ENCODE results near the gene CC2D1A.
"Not testable (repeated sequence)": the region's sequence is repeated elsewhere in the genome, so short reads cannot be mapped to it uniquely, and the experiment has no call there.

The CC2D1A gene

DNA sequence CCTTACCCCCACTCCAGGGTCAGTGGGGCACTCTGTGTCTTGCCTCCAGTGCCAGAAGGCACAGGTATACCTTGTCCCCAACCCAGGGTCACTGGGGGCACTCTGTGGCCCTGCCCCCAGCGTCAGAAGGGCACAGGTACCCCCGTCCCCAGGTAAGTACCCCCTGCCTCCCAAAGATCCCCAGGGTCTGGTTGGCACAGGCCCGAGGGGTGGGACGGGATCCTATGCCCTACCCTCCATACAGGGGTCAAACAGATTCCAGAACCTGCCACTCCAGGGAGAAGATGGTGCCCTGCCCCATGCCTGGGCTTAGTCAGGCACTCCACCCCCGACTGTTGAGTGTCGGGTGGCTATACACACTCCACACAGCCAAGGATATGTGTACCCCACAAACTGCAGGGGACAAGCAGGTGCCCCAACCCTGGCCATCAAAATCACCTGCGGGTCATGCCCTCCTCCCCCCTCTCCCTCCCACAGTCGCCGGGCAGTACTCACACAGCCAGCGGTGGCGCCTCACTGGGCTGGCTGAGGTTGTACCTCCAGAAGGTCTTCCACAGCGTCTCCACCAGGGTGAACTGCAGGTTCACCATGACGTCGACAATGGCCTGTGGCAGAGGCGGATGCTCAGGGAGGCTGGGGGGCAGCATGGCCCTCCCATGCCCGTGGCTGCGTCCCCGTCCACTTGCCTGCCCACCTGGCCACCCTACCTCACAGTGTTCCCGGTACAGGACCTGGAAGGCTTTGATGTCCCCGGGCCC, 60.1 kb downstream of the CC2D1A start:
- Histone ChIP-seq H3K27ac (ENCODE audit: low read depth, low read length) (no peak overlapping the region), H3K9ac (ENCODE audit: low read length) (no peak overlapping the region), H3K36me3 (ENCODE audit: control insufficient read depth, insufficient read depth, low read length) (peaks cover 21% of the 10 kb centered on the region), H3K4me3 (ENCODE audit: low read length) (no peak overlapping the region), H3K27me3 (ENCODE audit: control insufficient read depth, insufficient read depth, low read length) (no peaks in the 10 kb centered on the region), H3K4me1 (ENCODE audit: control insufficient read depth, insufficient read depth, low read length) (no peaks in the 10 kb centered on the region)

DNA sequence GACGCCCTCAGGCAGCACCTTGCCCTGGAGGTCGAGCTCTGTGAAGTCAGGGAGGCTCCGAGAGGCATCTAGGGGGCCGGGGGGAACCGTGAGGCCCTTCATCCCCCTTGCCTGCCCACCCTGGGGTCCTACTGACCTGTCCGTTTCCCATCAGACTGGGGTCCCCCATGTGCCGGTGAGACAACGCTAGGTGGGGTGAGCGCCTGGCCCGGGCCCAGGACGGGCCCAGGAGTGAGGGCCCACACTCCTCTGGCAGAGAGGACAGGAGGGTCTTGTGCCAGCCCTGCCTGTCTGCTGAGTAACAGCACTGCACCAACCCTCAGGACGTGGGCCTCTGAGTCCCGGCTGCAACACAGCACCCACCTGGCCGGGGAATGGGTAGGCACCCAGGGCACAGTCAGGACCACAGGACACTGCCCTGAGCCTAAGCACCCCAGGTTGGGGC, 60.7 kb downstream of the CC2D1A start:
- Histone ChIP-seq H3K4me1 (ENCODE audit: control insufficient read depth, insufficient read depth, low read length) (no peaks in the 10 kb centered on the region), H3K27ac (ENCODE audit: low read depth, low read length) (no peak overlapping the region), H3K9ac (ENCODE audit: low read length) (no peak overlapping the region), H3K36me3 (ENCODE audit: control insufficient read depth, insufficient read depth, low read length) (peaks cover 21% of the 10 kb centered on the region), H3K27me3 (ENCODE audit: control insufficient read depth, insufficient read depth, low read length) (no peaks in the 10 kb centered on the region), H3K4me3 (ENCODE audit: low read length) (no peak overlapping the region)

DNA sequence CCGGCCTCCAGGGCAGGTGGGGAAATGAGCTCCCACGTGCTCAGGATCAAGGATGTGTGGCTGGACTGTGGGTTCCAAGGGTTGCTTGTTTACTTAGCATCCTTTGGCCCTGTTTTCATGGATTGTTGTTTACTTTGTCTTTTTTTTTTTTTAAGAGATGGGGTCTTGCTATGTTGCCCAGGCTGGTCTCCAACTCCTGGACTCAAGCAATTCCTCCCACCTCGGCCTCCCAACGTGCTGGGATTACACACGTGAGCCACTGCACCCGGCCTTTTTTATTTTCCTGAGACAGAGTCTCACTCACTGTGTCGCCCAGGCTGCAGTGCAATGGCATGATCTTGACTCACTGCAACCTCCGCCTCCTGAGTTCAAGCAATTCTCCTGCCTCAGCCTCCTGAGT, 61.2 kb downstream of the CC2D1A start:
- H3K36me3 ChIP-seq (ENCODE audit: control insufficient read depth, insufficient read depth, low read length): peaks cover 21% of the 10 kb centered on the region
- not testable (repeated sequence) for H3K27ac ChIP-seq (ENCODE audit: low read depth, low read length); H3K4me3 ChIP-seq (ENCODE audit: low read length); H3K27me3 ChIP-seq (ENCODE audit: control insufficient read depth, insufficient read depth, low read length); H3K9ac ChIP-seq (ENCODE audit: low read length); H3K4me1 ChIP-seq (ENCODE audit: control insufficient read depth, insufficient read depth, low read length)

DNA sequence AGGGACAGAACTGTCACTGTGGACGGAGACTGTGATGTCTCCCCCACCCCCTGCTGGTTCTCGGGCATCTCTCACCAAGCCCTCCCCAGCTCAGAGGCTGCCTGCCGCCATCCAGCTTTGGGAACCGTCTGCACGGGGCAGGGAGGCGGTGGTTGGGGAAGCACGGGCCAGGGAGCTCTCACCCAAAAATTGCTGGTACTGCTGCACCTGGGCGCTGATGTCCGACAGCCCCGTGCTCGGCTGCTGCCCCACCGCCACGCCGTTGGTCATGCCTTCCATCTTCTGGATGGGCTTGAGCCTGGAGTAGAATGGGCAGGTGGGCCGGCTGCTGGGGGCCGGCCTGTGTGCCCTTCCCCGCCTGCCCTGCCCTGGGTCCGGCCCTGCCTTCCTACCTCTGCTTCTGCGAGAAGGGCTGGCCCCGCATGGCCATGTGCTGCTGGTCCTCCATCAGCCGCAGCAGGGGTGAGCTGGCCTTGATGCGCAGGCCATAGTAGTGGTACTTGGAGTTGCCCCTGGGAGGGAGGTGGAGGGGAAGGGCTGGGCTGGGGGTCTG, 62.5 kb downstream of the CC2D1A start:
- no peak overlapping the region for H3K27ac ChIP-seq (ENCODE audit: low read depth, low read length)
- no peak overlapping the region for H3K9ac ChIP-seq (ENCODE audit: low read length)
- no peak overlapping the region for H3K4me3 ChIP-seq (ENCODE audit: low read length)
- no peaks in the 10 kb centered on the region for H3K4me1 ChIP-seq (ENCODE audit: control insufficient read depth, insufficient read depth, low read length)
- no peaks in the 10 kb centered on the region for H3K27me3 ChIP-seq (ENCODE audit: control insufficient read depth, insufficient read depth, low read length)
- peaks cover 24% of the 10 kb centered on the region for H3K36me3 ChIP-seq (ENCODE audit: control insufficient read depth, insufficient read depth, low read length)

DNA sequence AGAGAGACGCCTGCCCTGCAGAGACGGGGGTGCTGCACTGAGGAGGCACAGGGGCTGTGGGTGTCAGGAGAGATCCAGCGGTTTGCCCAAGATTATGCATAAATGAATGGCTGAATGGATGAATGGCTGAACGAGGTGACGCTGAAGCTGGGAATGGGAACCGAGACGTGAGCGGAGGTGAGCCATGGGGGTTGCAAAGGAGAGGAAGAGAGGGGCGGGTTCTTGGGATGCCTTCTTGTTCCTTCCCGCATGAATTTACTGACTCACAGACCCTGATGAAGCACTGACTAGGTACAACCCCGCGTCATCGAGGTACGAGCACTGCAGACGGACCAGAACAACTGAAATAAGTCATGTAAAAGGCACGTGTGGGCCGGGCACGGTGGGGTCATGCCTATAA, 63.0 kb downstream of the CC2D1A start:
- Histone ChIP-seq H3K27ac (ENCODE audit: low read depth, low read length) (no peak overlapping the region), H3K4me3 (ENCODE audit: low read length) (no peak overlapping the region), H3K36me3 (ENCODE audit: control insufficient read depth, insufficient read depth, low read length) (peaks cover 25% of the 10 kb centered on the region), H3K9ac (ENCODE audit: low read length) (no peak overlapping the region), H3K4me1 (ENCODE audit: control insufficient read depth, insufficient read depth, low read length) (no peaks in the 10 kb centered on the region), H3K27me3 (ENCODE audit: control insufficient read depth, insufficient read depth, low read length) (no peaks in the 10 kb centered on the region)

DNA sequence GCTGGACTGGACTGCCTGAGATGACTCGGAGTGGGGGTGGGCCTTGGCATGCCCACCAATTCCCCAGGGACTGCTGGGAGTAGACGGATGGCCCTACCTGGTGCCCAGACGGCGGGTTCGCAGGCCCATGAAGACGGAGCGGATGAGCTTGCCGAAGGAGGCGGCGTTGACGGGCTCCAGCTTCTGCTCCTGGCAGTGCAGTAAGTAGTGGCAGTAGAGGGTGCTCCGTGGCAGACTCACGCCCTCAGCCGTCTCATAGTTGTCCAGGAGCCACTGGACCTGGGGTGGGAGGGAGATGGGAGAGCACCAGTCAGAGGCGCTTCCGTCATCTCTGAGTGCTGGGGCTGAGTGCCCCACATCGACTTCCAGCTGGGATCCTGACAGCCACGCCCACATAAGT, 63.9 kb downstream of the CC2D1A start:
- Histone ChIP-seq H3K27ac (ENCODE audit: low read depth, low read length) (no peak overlapping the region), H3K4me1 (ENCODE audit: control insufficient read depth, insufficient read depth, low read length) (no peaks in the 10 kb centered on the region), H3K27me3 (ENCODE audit: control insufficient read depth, insufficient read depth, low read length) (no peaks in the 10 kb centered on the region), H3K36me3 (ENCODE audit: control insufficient read depth, insufficient read depth, low read length) (peaks cover 27% of the 10 kb centered on the region), H3K9ac (ENCODE audit: low read length) (no peak overlapping the region), H3K4me3 (ENCODE audit: low read length) (no peak overlapping the region)

DNA sequence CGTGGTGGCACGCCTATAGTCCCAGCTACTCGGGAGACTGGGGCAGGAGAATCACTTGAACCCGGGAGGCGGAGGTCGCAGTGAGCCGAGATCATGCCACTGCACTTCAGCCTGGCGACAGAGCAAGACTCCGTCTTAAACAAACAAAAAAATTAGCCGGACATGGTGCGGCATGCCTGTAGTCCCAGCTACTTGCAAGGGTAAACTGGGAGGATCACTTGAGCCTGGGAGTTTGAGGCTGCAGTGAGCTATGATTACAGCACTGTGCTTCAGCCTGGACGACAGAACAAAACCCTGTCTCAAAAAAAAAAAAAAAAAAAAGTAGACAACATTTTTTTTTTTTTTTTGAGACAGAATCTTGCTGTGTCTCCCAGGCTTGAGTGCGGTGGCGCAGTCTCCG, 65.9 kb downstream of the CC2D1A start:
- not testable (repeated sequence) for H3K27ac ChIP-seq (ENCODE audit: low read depth, low read length); H3K4me3 ChIP-seq (ENCODE audit: low read length); H3K9ac ChIP-seq (ENCODE audit: low read length); H3K4me1 ChIP-seq (ENCODE audit: control insufficient read depth, insufficient read depth, low read length); H3K27me3 ChIP-seq (ENCODE audit: control insufficient read depth, insufficient read depth, low read length)
- H3K36me3 ChIP-seq (ENCODE audit: control insufficient read depth, insufficient read depth, low read length): peaks cover 22% of the 10 kb centered on the region

DNA sequence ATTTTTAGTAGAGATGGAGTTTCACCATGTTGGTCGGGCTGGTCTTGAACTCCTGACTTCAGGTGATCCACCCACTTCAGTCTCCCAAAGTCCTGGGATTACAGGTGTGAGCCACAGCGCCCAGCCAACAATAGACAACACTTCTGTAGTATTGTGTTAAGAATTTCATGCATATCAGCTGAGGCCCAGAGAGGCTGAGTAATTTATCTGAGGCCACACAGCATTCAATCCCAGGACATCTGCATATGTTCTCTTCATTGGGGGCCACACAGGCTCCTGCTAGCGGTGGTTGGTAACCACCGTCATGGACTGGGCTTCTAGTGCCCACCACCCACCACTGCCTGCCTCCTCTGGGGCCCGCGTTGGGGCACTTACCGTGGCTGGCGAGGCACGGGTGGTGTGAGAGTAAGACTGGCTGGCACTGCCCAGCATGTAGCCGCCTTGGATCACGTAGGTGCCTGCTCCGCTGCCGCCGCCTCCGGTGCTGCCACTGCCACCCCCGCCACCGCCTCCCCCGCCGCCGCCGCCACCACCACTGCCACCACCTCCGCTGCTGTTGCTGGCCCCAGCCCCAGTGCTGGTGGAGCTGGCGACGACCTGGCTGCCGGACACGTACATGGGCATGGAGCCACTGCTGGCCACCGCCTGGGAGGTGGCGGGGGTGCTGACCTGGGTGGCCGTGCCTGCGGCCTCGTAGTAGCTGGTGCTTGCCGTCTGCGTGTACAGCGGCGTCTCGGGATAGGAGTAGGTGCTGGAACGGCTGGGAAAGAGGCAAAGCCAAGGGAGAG, 66.6 kb downstream of the CC2D1A start:
- H3K27ac ChIP-seq (ENCODE audit: low read depth, low read length): no peak overlapping the region
- H3K27me3 ChIP-seq (ENCODE audit: control insufficient read depth, insufficient read depth, low read length): no peaks in the 10 kb centered on the region
- H3K4me1 ChIP-seq (ENCODE audit: control insufficient read depth, insufficient read depth, low read length): no peaks in the 10 kb centered on the region
- H3K36me3 ChIP-seq (ENCODE audit: control insufficient read depth, insufficient read depth, low read length): peaks cover 21% of the 10 kb centered on the region
- H3K9ac ChIP-seq (ENCODE audit: low read length): no peak overlapping the region
- no peak overlapping the region for H3K4me3 ChIP-seq (ENCODE audit: low read length)

DNA sequence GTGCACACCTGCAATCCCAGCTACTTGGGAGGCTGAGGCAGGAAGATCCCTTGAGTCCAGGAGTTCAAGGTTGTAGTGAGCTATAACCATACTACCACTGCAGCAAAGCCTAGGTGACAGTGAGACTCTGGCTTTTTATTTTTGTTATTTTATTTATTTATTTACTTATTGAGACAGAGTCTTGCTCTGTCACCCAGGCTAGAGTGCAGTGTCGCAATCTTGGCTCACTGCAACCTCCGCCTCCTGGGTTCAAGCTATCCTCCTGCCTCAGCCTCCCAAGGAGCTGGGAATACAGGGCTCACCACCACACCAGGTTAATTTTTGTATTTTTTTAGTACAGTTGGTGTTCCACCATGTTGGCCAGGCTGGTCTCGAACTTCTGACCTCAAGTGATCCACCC, 67.5 kb downstream of the CC2D1A start:
- peaks cover 17% of the 10 kb centered on the region for H3K36me3 ChIP-seq (ENCODE audit: control insufficient read depth, insufficient read depth, low read length)
- not testable (repeated sequence) for H3K27me3 ChIP-seq (ENCODE audit: control insufficient read depth, insufficient read depth, low read length); H3K4me3 ChIP-seq (ENCODE audit: low read length); H3K4me1 ChIP-seq (ENCODE audit: control insufficient read depth, insufficient read depth, low read length); H3K9ac ChIP-seq (ENCODE audit: low read length); H3K27ac ChIP-seq (ENCODE audit: low read depth, low read length)

DNA sequence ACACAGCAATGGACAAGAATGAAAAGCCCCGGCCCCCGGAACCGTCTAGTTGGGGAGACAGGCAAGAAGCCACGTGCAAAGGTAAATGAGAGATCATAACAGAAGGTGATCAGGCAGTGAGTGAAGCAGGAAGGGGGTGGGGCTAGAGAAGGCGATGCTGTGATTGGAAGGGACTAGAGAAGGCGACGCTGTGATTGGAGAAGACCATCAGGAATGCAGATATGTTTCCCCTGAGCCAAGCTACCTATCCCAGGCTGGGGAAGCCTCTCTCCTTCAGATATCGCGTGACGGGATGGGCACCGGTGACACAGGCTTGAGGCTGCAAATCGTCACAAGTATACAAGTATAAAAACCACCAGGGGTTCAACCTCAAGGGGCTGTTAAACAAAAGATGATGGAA, 68.1 kb downstream of the CC2D1A start:
- H3K4me3 ChIP-seq (ENCODE audit: low read length): no peak overlapping the region
- H3K4me1 ChIP-seq (ENCODE audit: control insufficient read depth, insufficient read depth, low read length): peaks cover 4% of the 10 kb centered on the region
- no peaks in the 10 kb centered on the region for H3K27me3 ChIP-seq (ENCODE audit: control insufficient read depth, insufficient read depth, low read length)
- H3K36me3 ChIP-seq (ENCODE audit: control insufficient read depth, insufficient read depth, low read length): peaks cover 13% of the 10 kb centered on the region
- H3K27ac ChIP-seq (ENCODE audit: low read depth, low read length): no peak overlapping the region
- no peak overlapping the region for H3K9ac ChIP-seq (ENCODE audit: low read length)

DNA sequence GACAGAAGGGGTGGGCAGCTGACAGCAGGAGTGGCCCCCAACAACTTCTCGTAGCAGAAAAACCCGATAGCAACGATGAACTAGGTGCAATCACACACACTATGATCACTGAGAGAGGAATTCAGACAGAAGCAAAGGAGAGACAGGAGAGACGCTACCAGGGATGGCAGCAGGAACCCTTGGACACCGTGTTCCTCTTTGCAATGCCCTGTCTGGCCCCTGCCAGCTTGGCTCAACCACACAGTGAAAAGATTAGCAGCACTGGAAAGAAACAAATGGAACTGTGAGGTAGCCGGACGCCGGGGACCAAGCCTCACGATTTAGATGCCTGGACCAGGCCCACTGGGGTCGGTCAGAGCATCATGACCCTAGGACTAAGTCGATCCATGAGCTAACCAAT, 69.9 kb downstream of the CC2D1A start:
- H3K4me1 ChIP-seq (ENCODE audit: control insufficient read depth, insufficient read depth, low read length): peaks cover 8% of the 10 kb centered on the region
- H3K4me3 ChIP-seq (ENCODE audit: low read length): no peak overlapping the region
- H3K27me3 ChIP-seq (ENCODE audit: control insufficient read depth, insufficient read depth, low read length): peaks cover 3% of the 10 kb centered on the region
- H3K9ac ChIP-seq (ENCODE audit: low read length): no peak overlapping the region
- H3K36me3 ChIP-seq (ENCODE audit: control insufficient read depth, insufficient read depth, low read length): peaks cover 6% of the 10 kb centered on the region
- H3K27ac ChIP-seq (ENCODE audit: low read depth, low read length): no peak overlapping the region

DNA sequence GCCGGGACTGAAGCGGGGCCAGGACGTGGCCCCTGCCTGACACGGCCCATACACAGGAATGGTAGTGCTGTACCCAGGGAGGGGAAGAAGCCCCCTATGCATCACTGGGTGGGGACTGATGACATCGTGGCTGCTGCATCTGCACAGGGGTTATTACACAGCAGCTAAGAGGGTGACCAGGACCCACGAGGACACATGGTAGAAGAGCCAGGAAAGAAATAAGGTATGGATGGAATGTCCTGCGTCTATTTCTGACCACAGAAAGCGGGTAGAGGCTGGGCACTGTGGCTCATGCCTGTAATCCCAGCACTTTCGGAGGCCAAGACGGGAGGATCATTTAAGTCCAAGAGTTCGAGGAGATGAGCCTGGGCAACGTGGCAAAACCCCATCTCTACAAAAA, 70.4 kb downstream of the CC2D1A start:
- Histone ChIP-seq H3K9ac (ENCODE audit: low read length) (no peak overlapping the region), H3K27ac (ENCODE audit: low read depth, low read length) (no peak overlapping the region), H3K36me3 (ENCODE audit: control insufficient read depth, insufficient read depth, low read length) (peaks cover 6% of the 10 kb centered on the region)

More for the DNA sequence above, 70.4 kb downstream of the CC2D1A start:
- peaks cover 3% of the 10 kb centered on the region for H3K27me3 ChIP-seq (ENCODE audit: control insufficient read depth, insufficient read depth, low read length)
- H3K4me3 ChIP-seq (ENCODE audit: low read length): no peak overlapping the region
- peaks cover 8% of the 10 kb centered on the region for H3K4me1 ChIP-seq (ENCODE audit: control insufficient read depth, insufficient read depth, low read length)

Measured in rectal smooth muscle tissue (tissue), 1 donor.